Vagina (tissue), 2 donors: ENCODE data around the gene KIF16B.

Experiments used
- POLR2A ChIP-seq, 2 donors: fragments of 450-650 bp; IDR thresholded peaks; one replicate each; pipeline ENCODE4 v1.6.1; 2017; ENCODE audit warnings: antibody characterized with exemption in 2 of 2, mild to moderate bottlenecking in 2 of 2, moderate library complexity in 2 of 2
- POLR2AphosphoS5 ChIP-seq, 2 donors: sonication (generic); formaldehyde crosslinking; IDR thresholded peaks; one replicate each; pipeline ENCODE4 v1.9.0; 2017; ENCODE audit warnings: antibody characterized with exemption in 2 of 2, mild to moderate bottlenecking in 2 of 2, low read depth in 1 of 2; ENCODE audit not compliant: insufficient read depth in 1 of 2

DNA sequence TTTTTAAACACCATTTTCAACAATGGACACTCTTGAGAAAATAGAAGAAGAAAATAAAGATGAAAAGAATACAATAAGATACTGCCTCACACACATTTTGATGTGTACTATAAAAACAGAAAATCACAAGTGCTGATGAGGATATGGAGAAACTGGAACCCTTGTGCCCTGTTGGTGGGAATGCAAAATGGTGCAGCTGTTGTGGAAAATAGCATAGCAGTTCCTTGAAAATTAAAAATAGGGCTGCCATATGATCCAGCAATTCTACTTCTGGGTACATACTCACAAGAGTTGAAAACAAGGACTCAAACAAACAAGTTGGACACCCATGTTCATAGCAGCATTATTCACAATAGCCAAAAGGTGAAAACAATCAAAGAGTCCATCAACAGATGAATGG lies 173.0 kb downstream of the KIF16B start:
- TF ChIP-seq POLR2AphosphoS5 (IDR thresholded peaks at IDR 0.05; ENCODE audit: insufficient read depth in 1 of 2, low read depth in 1 of 2) (no peak), POLR2A (IDR thresholded peaks at IDR 0.05) (no peak)
